ENCODE measurements around the gene EYA4.
A peak's percentile ranks its signal among the peaks of the same experiment; 100 is the strongest.

Gene EYA4

DNA sequence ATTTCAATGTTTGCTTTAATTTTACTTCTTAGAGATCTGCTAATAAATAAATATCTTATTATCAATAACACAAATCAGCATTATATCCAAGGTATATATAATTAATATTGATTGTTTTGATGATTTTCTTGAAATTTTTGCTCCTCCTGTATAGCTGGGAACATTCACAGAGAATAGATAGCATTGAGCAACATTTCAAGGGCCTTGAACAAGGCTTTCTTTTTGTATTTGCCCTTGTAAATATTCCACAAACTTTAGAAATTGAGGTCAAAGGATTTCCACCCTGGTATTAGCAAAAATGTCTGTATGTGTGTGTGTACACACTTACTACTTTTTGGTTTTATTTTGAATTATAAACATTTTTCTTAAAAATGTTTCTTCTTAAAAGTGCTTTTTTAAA, 205.6 kb downstream of the EYA4 start:
- TF ChIP-seq, protein P1, sequence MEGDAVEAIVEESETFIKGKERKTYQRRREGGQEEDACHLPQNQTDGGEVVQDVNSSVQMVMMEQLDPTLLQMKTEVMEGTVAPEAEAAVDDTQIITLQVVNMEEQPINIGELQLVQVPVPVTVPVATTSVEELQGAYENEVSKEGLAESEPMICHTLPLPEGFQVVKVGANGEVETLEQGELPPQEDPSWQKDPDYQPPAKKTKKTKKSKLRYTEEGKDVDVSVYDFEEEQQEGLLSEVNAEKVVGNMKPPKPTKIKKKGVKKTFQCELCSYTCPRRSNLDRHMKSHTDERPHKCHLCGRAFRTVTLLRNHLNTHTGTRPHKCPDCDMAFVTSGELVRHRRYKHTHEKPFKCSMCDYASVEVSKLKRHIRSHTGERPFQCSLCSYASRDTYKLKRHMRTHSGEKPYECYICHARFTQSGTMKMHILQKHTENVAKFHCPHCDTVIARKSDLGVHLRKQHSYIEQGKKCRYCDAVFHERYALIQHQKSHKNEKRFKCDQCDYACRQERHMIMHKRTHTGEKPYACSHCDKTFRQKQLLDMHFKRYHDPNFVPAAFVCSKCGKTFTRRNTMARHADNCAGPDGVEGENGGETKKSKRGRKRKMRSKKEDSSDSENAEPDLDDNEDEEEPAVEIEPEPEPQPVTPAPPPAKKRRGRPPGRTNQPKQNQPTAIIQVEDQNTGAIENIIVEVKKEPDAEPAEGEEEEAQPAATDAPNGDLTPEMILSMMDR (IDR thresholded peaks at IDR 0.05; ENCODE audit: low read depth, low read length, missing control alignments) = no peak
- Histone ChIP-seq H3K27me3 (replicated peaks) (no peaks in the 10 kb centered on the region), H3K27ac (no peak overlapping the region), H3K36me3 (replicated peaks) (no peaks in the 10 kb centered on the region), H3K4me3 (ENCODE audit: low read depth, low read length) (no peak overlapping the region)
- no peak for DNase-seq
- in situ Hi-C loops (cut with HindIII; ENCODE audit: low pct_ligation_motif_present, low sequenced_read_pairs) = no loop called here

DNA sequence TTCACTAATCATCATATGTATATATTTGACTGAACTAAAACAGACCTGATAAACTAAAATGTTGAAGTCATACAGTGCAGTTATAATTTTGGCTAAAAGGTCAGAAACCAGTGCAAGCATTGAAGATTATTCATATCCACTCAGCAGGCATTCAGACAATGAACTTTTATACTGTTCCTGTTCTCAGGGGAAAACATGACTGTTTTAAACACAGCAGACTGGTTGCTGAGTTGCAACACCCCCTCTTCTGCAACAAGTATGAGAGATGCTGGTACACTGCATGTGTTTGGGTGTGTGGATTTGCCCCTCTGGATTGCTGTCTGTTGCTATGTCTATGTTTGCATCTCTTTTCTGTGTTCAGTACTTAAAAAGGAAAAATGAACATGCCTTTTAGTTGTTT, 206.8 kb downstream of the EYA4 start:
- peak; percentile 83 for DNase-seq
- in situ Hi-C loops (cut with HindIII; ENCODE audit: low pct_ligation_motif_present, low sequenced_read_pairs) = no loop called here
- Histone ChIP-seq H3K27ac (no peak overlapping the region), H3K27me3 (replicated peaks) (no peaks in the 10 kb centered on the region), H3K36me3 (replicated peaks) (no peaks in the 10 kb centered on the region), H3K4me3 (ENCODE audit: low read depth, low read length) (no peak overlapping the region)
- TF ChIP-seq, protein P1 (IDR thresholded peaks at IDR 0.05; ENCODE audit: low read depth, low read length, missing control alignments) = no peak

DNA sequence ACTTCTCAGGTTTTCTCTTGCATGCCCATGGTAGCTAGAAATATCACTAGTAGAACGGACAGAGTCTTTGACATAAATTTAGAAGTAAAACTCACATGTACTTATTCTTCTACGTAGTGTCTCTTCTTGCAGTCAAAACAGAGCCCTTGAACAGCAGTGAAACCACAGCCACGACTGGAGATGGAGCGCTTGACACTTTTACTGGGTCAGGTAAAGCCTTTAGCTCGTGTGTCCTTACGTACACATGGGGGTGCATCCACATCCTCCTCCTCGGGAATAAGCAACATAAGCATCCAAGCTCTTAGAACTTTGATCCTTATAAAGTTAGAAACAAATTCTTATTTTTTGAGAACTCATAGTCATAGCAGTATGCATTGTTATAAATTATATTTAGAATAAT, 215.3 kb downstream of the EYA4 start:
- in situ Hi-C loops (cut with HindIII; ENCODE audit: low pct_ligation_motif_present, low sequenced_read_pairs) = no loop called here
- Histone ChIP-seq H3K4me3 (ENCODE audit: low read depth, low read length) (no peak overlapping the region), H3K36me3 (replicated peaks) (no peaks in the 10 kb centered on the region), H3K27me3 (replicated peaks) (no peaks in the 10 kb centered on the region), H3K27ac (no peak overlapping the region)
- TF ChIP-seq, protein P1 (IDR thresholded peaks at IDR 0.05; ENCODE audit: low read depth, low read length, missing control alignments) = no peak
- no peak for DNase-seq

DNA sequence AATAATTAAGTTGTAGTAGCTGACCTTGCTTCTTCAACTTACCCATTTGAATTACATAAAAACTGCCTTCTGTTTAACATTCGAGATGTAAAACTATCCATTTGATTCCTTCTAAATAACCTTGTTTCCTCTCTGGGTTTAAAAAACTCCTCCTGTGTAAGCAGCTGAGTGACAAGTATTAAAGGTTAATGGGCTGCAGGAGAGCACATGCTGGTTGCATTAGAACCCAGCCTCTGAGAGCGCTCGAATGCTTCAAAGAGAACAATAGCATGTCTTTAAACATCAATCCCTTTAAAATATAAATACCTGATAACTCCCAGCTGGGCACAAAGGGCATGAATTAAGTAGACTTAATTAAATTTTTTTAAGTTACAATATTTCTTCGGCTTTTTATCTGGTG, 215.8 kb downstream of the EYA4 start:
- no peak overlapping the region for H3K27ac ChIP-seq
- H3K4me3 ChIP-seq (ENCODE audit: low read depth, low read length) = no peak overlapping the region
- H3K36me3 ChIP-seq (replicated peaks) = no peaks in the 10 kb centered on the region
- H3K27me3 ChIP-seq (replicated peaks) = no peaks in the 10 kb centered on the region
- in situ Hi-C loops (cut with HindIII; ENCODE audit: low pct_ligation_motif_present, low sequenced_read_pairs) = no loop called here
- no peak for DNase-seq
- TF ChIP-seq, protein P1 (IDR thresholded peaks at IDR 0.05; ENCODE audit: low read depth, low read length, missing control alignments) = no peak

DNA sequence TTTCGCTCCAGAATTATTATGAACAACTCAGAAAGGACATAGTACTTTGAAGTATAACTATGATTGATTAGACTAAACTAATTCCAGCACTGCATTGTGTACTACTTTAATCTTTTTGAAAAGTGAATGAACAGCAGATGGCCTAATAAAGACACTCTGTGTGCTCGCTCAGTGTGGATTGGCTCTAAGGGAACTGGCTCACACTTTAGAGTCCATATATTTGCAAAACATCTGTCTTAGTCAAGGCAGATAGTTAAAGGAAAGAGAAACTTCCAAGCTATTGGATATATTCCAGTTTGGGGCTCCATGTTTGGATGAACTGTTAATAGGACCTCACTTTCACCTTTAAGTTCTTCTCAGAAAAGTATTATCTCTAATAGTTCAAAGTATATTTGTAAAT, 218.9 kb downstream of the EYA4 start:
- H3K36me3 ChIP-seq (replicated peaks) = no peaks in the 10 kb centered on the region
- no peak overlapping the region for H3K27ac ChIP-seq
- in situ Hi-C loops (cut with HindIII; ENCODE audit: low pct_ligation_motif_present, low sequenced_read_pairs) = no loop called here
- H3K27me3 ChIP-seq (replicated peaks) = no peaks in the 10 kb centered on the region
- no peak for DNase-seq
- H3K4me3 ChIP-seq (ENCODE audit: low read depth, low read length) = no peak overlapping the region
- TF ChIP-seq, protein P1 (IDR thresholded peaks at IDR 0.05; ENCODE audit: low read depth, low read length, missing control alignments) = no peak

DNA sequence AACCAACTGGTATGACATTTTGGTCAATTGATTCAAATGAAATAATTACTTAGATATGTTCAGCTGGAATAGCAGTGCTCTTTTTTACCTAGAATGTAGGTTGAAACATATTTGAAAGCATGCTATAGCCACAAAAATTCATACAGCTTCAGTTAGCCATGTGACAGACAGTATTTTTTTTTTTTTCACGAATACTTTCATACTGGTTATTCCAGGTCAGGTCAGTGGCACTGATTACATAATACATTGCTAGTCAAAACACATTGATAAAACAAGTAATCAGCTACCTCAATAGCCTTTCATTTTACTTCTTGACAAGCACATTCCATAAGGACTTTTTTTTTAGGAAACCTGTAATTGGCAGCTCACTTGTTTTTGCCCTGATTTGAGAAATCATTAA, 222.6 kb downstream of the EYA4 start:
- H3K36me3 ChIP-seq (replicated peaks) = no peaks in the 10 kb centered on the region
- no peak overlapping the region for H3K27ac ChIP-seq
- no peak overlapping the region for H3K4me3 ChIP-seq (ENCODE audit: low read depth, low read length)
- no peak for DNase-seq
- in situ Hi-C loops (cut with HindIII; ENCODE audit: low pct_ligation_motif_present, low sequenced_read_pairs) = no loop called here
- TF ChIP-seq, protein P1 (IDR thresholded peaks at IDR 0.05; ENCODE audit: low read depth, low read length, missing control alignments) = no peak
- H3K27me3 ChIP-seq (replicated peaks) = no peaks in the 10 kb centered on the region
